ENCODE data around the gene GRM1. TPM values are rescaled to one million over a fixed set of nuclear protein-coding genes. Genes with fewer than 3 reads are reported as not detected.

The GRM1 gene
- total and polyA plus RNA-seq, 4 donors = 0.02 to 0.12 (median 0.06) TPM

DNA sequence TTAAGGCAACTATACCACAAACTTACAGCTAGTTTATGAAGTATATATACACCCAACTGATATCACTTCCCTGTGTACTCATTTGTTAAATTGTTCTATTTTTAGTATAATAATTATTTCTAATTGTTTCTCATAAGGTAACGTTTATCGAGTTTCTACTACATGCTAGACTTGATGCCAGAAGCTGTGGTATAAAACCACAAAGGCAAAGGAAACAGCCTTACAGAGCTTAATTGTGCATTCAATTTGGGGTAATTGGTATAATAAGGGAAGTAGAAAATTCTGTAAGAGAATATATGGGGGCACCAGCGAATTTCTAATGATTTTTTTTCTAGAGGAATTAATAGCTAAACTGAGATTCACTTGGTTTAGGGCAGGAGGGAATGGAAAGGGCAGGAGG, 183.9 kb downstream of the GRM1 start:
- WGBS, 2 donors = 40 to 48% methylated on average over 3 of the region's 3 CpGs
- Histone ChIP-seq H3K4me1 (ENCODE audit: control insufficient read depth in 5 of 5, insufficient read depth in 5 of 5, low read length in 5 of 5) (no peaks in the 10 kb centered on the region), H3K27ac (ENCODE audit: low read depth in 1 of 2, low read length in 1 of 2) (no peak overlapping the region), H3K36me3 (ENCODE audit: control insufficient read depth in 4 of 4, insufficient read depth in 4 of 4, low read length in 4 of 4) (no peaks in the 10 kb centered on the region), H3K4me3 (no peak overlapping the region), H3K9me3 (ENCODE audit: control insufficient read depth in 4 of 4, insufficient read depth in 3 of 4, low read length in 3 of 4) (peaks cover 0 to 1% (median 0%) of the 10 kb centered on the region in 4 donors), H3K9ac (ENCODE audit: insufficient read depth in 1 of 2, low read length in 2 of 2) (no peak overlapping the region), H3K27me3 (ENCODE audit: control insufficient read depth in 3 of 3, insufficient read depth in 3 of 3, low read length in 2 of 3) (no peaks in the 10 kb centered on the region)
- TF ChIP-seq, protein P1, sequence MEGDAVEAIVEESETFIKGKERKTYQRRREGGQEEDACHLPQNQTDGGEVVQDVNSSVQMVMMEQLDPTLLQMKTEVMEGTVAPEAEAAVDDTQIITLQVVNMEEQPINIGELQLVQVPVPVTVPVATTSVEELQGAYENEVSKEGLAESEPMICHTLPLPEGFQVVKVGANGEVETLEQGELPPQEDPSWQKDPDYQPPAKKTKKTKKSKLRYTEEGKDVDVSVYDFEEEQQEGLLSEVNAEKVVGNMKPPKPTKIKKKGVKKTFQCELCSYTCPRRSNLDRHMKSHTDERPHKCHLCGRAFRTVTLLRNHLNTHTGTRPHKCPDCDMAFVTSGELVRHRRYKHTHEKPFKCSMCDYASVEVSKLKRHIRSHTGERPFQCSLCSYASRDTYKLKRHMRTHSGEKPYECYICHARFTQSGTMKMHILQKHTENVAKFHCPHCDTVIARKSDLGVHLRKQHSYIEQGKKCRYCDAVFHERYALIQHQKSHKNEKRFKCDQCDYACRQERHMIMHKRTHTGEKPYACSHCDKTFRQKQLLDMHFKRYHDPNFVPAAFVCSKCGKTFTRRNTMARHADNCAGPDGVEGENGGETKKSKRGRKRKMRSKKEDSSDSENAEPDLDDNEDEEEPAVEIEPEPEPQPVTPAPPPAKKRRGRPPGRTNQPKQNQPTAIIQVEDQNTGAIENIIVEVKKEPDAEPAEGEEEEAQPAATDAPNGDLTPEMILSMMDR (IDR thresholded peaks at IDR 0.05; ENCODE audit: control extremely low read depth, extremely low read depth) = no peak
- no peak for DNase-seq
- ATAC-seq (ENCODE audit: insufficient read depth, low FRiP score) = no peak

DNA sequence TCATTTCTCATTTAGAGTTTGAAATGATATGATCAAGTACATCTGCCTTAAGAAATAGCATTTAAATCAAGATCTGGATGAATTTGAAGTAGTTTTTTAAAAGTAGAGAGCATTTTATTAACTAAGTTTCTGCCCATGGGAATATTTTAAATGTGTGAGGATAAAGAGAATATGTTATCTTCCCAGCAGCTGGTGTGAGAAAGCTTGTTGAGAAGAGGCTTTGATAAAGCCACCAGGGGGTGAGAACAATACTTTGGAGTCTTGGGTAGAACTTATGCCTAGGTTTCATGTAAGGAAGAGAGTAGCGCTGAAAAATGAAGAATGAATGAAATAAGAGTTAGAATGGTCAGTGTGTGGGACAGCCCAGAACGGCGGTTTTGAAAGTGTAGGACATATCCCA, 190.2 kb downstream of the GRM1 start:
- H3K27me3 ChIP-seq (ENCODE audit: control insufficient read depth in 3 of 3, insufficient read depth in 3 of 3, low read length in 2 of 3) = no peaks in the 10 kb centered on the region
- H3K4me3 ChIP-seq = no peak overlapping the region
- no peak overlapping the region for H3K27ac ChIP-seq (ENCODE audit: low read depth in 1 of 2, low read length in 1 of 2)
- TF ChIP-seq, protein P1 (IDR thresholded peaks at IDR 0.05; ENCODE audit: control extremely low read depth, extremely low read depth) = no peak
- ATAC-seq (ENCODE audit: insufficient read depth, low FRiP score) = no peak
- no peak overlapping the region for H3K9ac ChIP-seq (ENCODE audit: insufficient read depth in 1 of 2, low read length in 2 of 2)
- H3K9me3 ChIP-seq (ENCODE audit: control insufficient read depth in 4 of 4, insufficient read depth in 3 of 4, low read length in 3 of 4) = no peaks in the 10 kb centered on the region
- no peaks in the 10 kb centered on the region for H3K36me3 ChIP-seq (ENCODE audit: control insufficient read depth in 4 of 4, insufficient read depth in 4 of 4, low read length in 4 of 4)
- DNase-seq = no peak
- WGBS, 2 donors = 82 to 92% methylated on average over 3 of the region's 3 CpGs
- no peaks in the 10 kb centered on the region for H3K4me1 ChIP-seq (ENCODE audit: control insufficient read depth in 5 of 5, insufficient read depth in 5 of 5, low read length in 5 of 5)

DNA sequence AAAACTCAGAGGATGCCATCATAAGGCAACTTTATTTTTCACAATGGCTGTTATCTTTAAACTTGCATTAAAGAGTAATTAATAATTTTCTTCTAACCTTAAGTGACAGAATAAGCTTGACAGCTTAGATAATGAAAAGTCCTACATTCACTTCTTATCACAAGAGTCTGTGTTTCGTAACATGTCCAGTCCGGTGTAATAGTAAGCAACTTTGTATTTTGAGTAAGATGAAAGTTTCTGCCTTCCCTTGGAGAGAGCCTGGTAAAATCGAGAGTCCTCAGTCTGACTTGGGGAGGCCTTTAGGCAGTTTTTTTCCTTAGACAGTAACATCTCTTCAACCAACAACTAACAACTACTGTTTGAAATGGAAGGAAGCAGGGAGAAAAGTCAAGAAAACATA, 195.6 kb downstream of the GRM1 start:
- H3K36me3 ChIP-seq (ENCODE audit: control insufficient read depth in 4 of 4, insufficient read depth in 4 of 4, low read length in 4 of 4) = no peaks in the 10 kb centered on the region
- 36 to 66% methylated on average over 3 of the region's 3 CpGs for WGBS, 2 donors
- no peak overlapping the region for H3K4me3 ChIP-seq
- H3K27ac ChIP-seq (ENCODE audit: low read depth in 1 of 2, low read length in 1 of 2) = no peak overlapping the region
- TF ChIP-seq, protein P1 (IDR thresholded peaks at IDR 0.05; ENCODE audit: control extremely low read depth, extremely low read depth) = no peak
- no peaks in the 10 kb centered on the region for H3K27me3 ChIP-seq (ENCODE audit: control insufficient read depth in 3 of 3, insufficient read depth in 3 of 3, low read length in 2 of 3)
- ATAC-seq (ENCODE audit: insufficient read depth, low FRiP score) (no peak), DNase-seq (no peak)
- no peak overlapping the region for H3K9ac ChIP-seq (ENCODE audit: insufficient read depth in 1 of 2, low read length in 2 of 2)
- H3K4me1 ChIP-seq (ENCODE audit: control insufficient read depth in 5 of 5, insufficient read depth in 5 of 5, low read length in 5 of 5) = no peaks in the 10 kb centered on the region
- no peaks in the 10 kb centered on the region for H3K9me3 ChIP-seq (ENCODE audit: control insufficient read depth in 4 of 4, insufficient read depth in 3 of 4, low read length in 3 of 4)

DNA sequence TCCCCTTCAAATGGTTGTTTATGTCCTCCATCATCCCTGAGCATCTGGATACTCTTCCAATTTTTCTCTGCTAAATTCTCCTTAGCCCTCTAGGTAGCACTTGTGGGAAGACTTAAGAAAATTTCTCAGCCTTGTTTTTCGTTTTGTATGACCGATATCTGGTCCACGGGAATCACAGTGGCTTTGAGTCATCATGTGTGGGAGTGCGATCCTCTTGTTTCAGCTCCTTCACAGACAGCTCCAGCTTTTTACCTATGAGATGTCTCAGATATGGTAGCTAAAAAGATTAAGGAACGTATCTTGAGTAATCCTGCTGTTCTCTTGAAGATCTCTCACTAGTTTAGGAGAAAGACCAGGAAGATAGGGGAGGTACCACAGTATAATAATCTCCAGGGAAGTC, 196.1 kb downstream of the GRM1 start:
- TF ChIP-seq, protein P1 (IDR thresholded peaks at IDR 0.05; ENCODE audit: control extremely low read depth, extremely low read depth) = no peak
- H3K27me3 ChIP-seq (ENCODE audit: control insufficient read depth in 3 of 3, insufficient read depth in 3 of 3, low read length in 2 of 3) = no peaks in the 10 kb centered on the region
- H3K4me3 ChIP-seq = no peak overlapping the region
- no peaks in the 10 kb centered on the region for H3K9me3 ChIP-seq (ENCODE audit: control insufficient read depth in 4 of 4, insufficient read depth in 3 of 4, low read length in 3 of 4)
- ATAC-seq (ENCODE audit: insufficient read depth, low FRiP score) = no peak
- 80 to 92% methylated on average over 5 of the region's 5 CpGs for WGBS, 2 donors
- H3K9ac ChIP-seq (ENCODE audit: insufficient read depth in 1 of 2, low read length in 2 of 2) = no peak overlapping the region
- no peak overlapping the region for H3K27ac ChIP-seq (ENCODE audit: low read depth in 1 of 2, low read length in 1 of 2)
- no peaks in the 10 kb centered on the region for H3K4me1 ChIP-seq (ENCODE audit: control insufficient read depth in 5 of 5, insufficient read depth in 5 of 5, low read length in 5 of 5)
- H3K36me3 ChIP-seq (ENCODE audit: control insufficient read depth in 4 of 4, insufficient read depth in 4 of 4, low read length in 4 of 4) = no peaks in the 10 kb centered on the region
- DNase-seq = no peak

Measured in lung (tissue), 12 donors.